Measurements from ENCODE around the gene PMAIP1.

DNA sequence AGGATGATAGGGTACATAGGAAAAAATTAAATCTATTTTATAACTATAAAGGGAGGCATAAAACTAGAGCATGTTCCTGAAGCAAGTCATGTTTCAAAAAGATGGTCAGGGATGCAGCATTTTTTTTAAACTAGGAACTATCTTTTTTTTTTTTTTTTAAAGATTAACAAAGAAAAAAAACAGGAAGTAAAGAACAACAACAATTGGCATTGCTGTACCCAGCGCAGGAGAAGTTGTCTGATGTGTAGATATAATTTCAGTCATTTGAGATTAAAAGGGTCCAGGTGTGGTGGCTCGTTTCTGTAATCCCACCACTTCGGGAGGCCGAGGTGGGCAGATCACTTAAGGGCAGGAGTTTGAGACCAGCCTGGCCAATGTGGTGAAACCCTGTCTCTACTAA lies 41.5 kb downstream of the PMAIP1 start:
- no peak for TF ChIP-seq CTCF (IDR thresholded peaks at IDR 0.05)
- no peak for TF ChIP-seq POLR2A (IDR thresholded peaks at IDR 0.05)
